NK-92 (cell line): ENCODE measurements around the gene TOR4A.
"Not testable (repeated sequence)": the region's sequence is repeated elsewhere in the genome, so short reads cannot be mapped to it uniquely, and the experiment has no call there.

ENCODE experiments used
- DNase-seq: peaks from one replicate; lab custom pipeline; 2025; ENCODE audit not compliant: unreplicated experiment; lab: John Stamatoyannopoulos, UW

The TOR4A gene

GRCh38 chr9:137251490-137252268 lies 25.8 kb upstream of the TOR4A start:
- DNase-seq, result no peak

- DNase-seq, result no peak
Observed at GRCh38 chr9:137252555-137253506, 24.7 kb upstream of the TOR4A start.

GRCh38 chr9:137253717-137254623 lies 23.6 kb upstream of the TOR4A start:
- DNase-seq, result no peak

- peak; percentile 40 for DNase-seq
Observed at GRCh38 chr9:137254624-137255447, 22.7 kb upstream of the TOR4A start, which contains the start of gene NELFB. TSS of gene NELFB (plus strand) at chr9:137255327.

- DNase-seq, result no peak
Observed at GRCh38 chr9:137255448-137256114, 21.9 kb upstream of the TOR4A start.

GRCh38 chr9:137256362-137256761 lies 21.2 kb upstream of the TOR4A start:
- no peak for DNase-seq

- no peak for DNase-seq
Observed at GRCh38 chr9:137256856-137257255, 20.7 kb upstream of the TOR4A start.

GRCh38 chr9:137262173-137262908 lies 15.2 kb upstream of the TOR4A start:
- DNase-seq, result not testable (repeated sequence)

GRCh38 chr9:137262909-137263285 lies 14.6 kb upstream of the TOR4A start:
- DNase-seq, result no peak

- DNase-seq, result no peak
Observed at GRCh38 chr9:137263506-137263905, 14.0 kb upstream of the TOR4A start.

- DNase-seq, result no peak
Observed at GRCh38 chr9:137264067-137264466, 13.5 kb upstream of the TOR4A start.

- DNase-seq, result no peak
Observed at GRCh38 chr9:137265496-137266161, 11.9 kb upstream of the TOR4A start.

- no peak for DNase-seq
Observed at GRCh38 chr9:137266162-137266527, 11.4 kb upstream of the TOR4A start.

- no peak for DNase-seq
Observed at GRCh38 chr9:137266585-137267453, 10.7 kb upstream of the TOR4A start.

- DNase-seq, result no peak
Observed at GRCh38 chr9:137267933-137268355, 9.6 kb upstream of the TOR4A start.

- DNase-seq, result no peak
Observed at GRCh38 chr9:137268538-137269201, 8.9 kb upstream of the TOR4A start.

GRCh38 chr9:137269231-137269772 lies 8.2 kb upstream of the TOR4A start:
- DNase-seq, result no peak
